Mucosa of stomach (tissue), 1 donor: ENCODE measurements around the gene TMED8.

Experiments
- H3K27me3 ChIP-seq: one replicate; pipeline ENCODE4 v1.7.0; 2013; ENCODE audit warnings: mild to moderate bottlenecking, low read length; ENCODE audit not compliant: control insufficient read depth, insufficient read depth
- H3K36me3 ChIP-seq: one replicate; pipeline ENCODE4 v1.7.0; 2013; ENCODE audit warnings: low read length; ENCODE audit not compliant: control insufficient read depth, insufficient read depth
- H3K4me1 ChIP-seq: one replicate; pipeline ENCODE4 v1.7.0; 2013; ENCODE audit warnings: mild to moderate bottlenecking, low read length; ENCODE audit not compliant: control insufficient read depth, insufficient read depth
- H3K4me3 ChIP-seq: one replicate; pipeline ENCODE4 v1.7.0; 2013; ENCODE audit warnings: low read length
- H3K9ac ChIP-seq: one replicate; pipeline ENCODE4 v1.7.0; 2013; ENCODE audit warnings: mild to moderate bottlenecking, low read length, moderate library complexity
- H3K9me3 ChIP-seq: one replicate; pipeline ENCODE4 v1.7.0; 2013; ENCODE audit warnings: mild to moderate bottlenecking, low read length, moderate library complexity; ENCODE audit not compliant: control insufficient read depth
- donor health status: Pancreatic carcinoma.

Gene TMED8

GRCh38 chr14:77303417-77304156 is 73.3 kb downstream of the TMED8 start:
- Histone ChIP-seq H3K4me1 (peaks cover 29% of the 10 kb centered on the region), H3K4me3 (no peak overlapping the region), H3K9me3 (no peaks in the 10 kb centered on the region), H3K36me3 (no peaks in the 10 kb centered on the region), H3K27me3 (no peaks in the 10 kb centered on the region), H3K9ac (no peak overlapping the region)

- Histone ChIP-seq H3K9ac (no peak overlapping the region), H3K4me1 (peaks cover 29% of the 10 kb centered on the region), H3K9me3 (no peaks in the 10 kb centered on the region), H3K4me3 (no peak overlapping the region), H3K36me3 (no peaks in the 10 kb centered on the region), H3K27me3 (no peaks in the 10 kb centered on the region)
Observed at GRCh38 chr14:77302926-77303325, 74.0 kb downstream of the TMED8 start.

- Histone ChIP-seq H3K36me3 (no peaks in the 10 kb centered on the region), H3K27me3 (no peaks in the 10 kb centered on the region), H3K4me1 (peaks cover 29% of the 10 kb centered on the region), H3K4me3 (no peak overlapping the region), H3K9me3 (no peaks in the 10 kb centered on the region), H3K9ac (no peak overlapping the region)
Observed at GRCh38 chr14:77301103-77301502, 75.8 kb downstream of the TMED8 start.

- Histone ChIP-seq H3K4me3 (no peak overlapping the region), H3K36me3 (no peaks in the 10 kb centered on the region), H3K4me1 (peaks cover 29% of the 10 kb centered on the region), H3K27me3 (no peaks in the 10 kb centered on the region), H3K9ac (no peak overlapping the region), H3K9me3 (no peaks in the 10 kb centered on the region)
Observed at GRCh38 chr14:77299771-77300170, 77.1 kb downstream of the TMED8 start.

- Histone ChIP-seq H3K9me3 (no peaks in the 10 kb centered on the region), H3K9ac (no peak overlapping the region), H3K4me3 (no peak overlapping the region), H3K4me1 (peaks cover 18% of the 10 kb centered on the region), H3K36me3 (no peaks in the 10 kb centered on the region), H3K27me3 (no peaks in the 10 kb centered on the region)
Observed at GRCh38 chr14:77296906-77297305, 80.0 kb downstream of the TMED8 start.

GRCh38 chr14:77296155-77296554 is 80.7 kb downstream of the TMED8 start:
- H3K27me3 ChIP-seq = no peaks in the 10 kb centered on the region
- H3K9ac ChIP-seq = no peak overlapping the region
- H3K9me3 ChIP-seq = no peaks in the 10 kb centered on the region
- no peak overlapping the region for H3K4me3 ChIP-seq
- H3K4me1 ChIP-seq = peaks cover 14% of the 10 kb centered on the region
- H3K36me3 ChIP-seq = no peaks in the 10 kb centered on the region

GRCh38 chr14:77290705-77291104 is 86.2 kb downstream of the TMED8 start:
- H3K4me3 ChIP-seq = no peak overlapping the region
- H3K9me3 ChIP-seq = no peaks in the 10 kb centered on the region
- no peak overlapping the region for H3K9ac ChIP-seq
- no peaks in the 10 kb centered on the region for H3K27me3 ChIP-seq
- no peaks in the 10 kb centered on the region for H3K4me1 ChIP-seq
- H3K36me3 ChIP-seq = no peaks in the 10 kb centered on the region

GRCh38 chr14:77286576-77286975 is 90.3 kb downstream of the TMED8 start:
- Histone ChIP-seq H3K4me1 (no peaks in the 10 kb centered on the region), H3K9ac (no peak overlapping the region), H3K36me3 (no peaks in the 10 kb centered on the region), H3K9me3 (no peaks in the 10 kb centered on the region), H3K27me3 (no peaks in the 10 kb centered on the region), H3K4me3 (no peak overlapping the region)
